Neural cell (in vitro differentiated cells): ENCODE data around the gene KLHDC8A. TPM values are rescaled to one million over a fixed set of nuclear protein-coding genes. Genes with fewer than 3 reads are reported as not detected.
"Not testable (repeated sequence)": the region's sequence is repeated elsewhere in the genome, so short reads cannot be mapped to it uniquely, and the experiment has no call there.

Experiments used
- H2AFZ ChIP-seq: fragments of 200-600, 300-800 bp; sonication (generic), shearing (Covaris generic); 2 replicates; pipeline ENCODE4 v1.6.0; 2014; ENCODE audit warnings: low read depth, mild to moderate bottlenecking, antibody characterized with exemption, low read length, moderate library complexity
- H3F3A ChIP-seq: fragments of 200-600 bp; shearing (Covaris generic); 2 replicates; pipeline ENCODE4 v1.6.1; 2016; ENCODE audit warnings: mild to moderate bottlenecking, moderate library complexity, mixed read lengths, antibody characterized with exemption, low read length; ENCODE audit not compliant: insufficient read depth, poor library complexity, severe bottlenecking
- H3K27ac ChIP-seq: fragments of 200-600, 300-800 bp; sonication (generic), shearing (Covaris generic); 2 replicates; pipeline ENCODE4 v1.5.1; 2014; ENCODE audit warnings: mild to moderate bottlenecking, low read length, moderate library complexity
- H3K27me3 ChIP-seq: fragments of 300-800, 200-600 bp; sonication (generic), shearing (Covaris generic); 2 replicates; pipeline ENCODE4 v1.6.0; 2014; ENCODE audit warnings: mild to moderate bottlenecking, low read depth, low read length, moderate library complexity; ENCODE audit not compliant: insufficient read depth
- H3K36me3 ChIP-seq: fragments of 300-800, 200-600 bp; sonication (generic), shearing (Covaris generic); 2 replicates; pipeline ENCODE4 v1.5.1; 2014; ENCODE audit warnings: mild to moderate bottlenecking, antibody characterized with exemption, low read length, moderate library complexity; ENCODE audit not compliant: insufficient read depth
- H3K4me2 ChIP-seq: fragments of 300-800, 200-600 bp; sonication (generic), shearing (Covaris generic); 2 replicates; pipeline ENCODE4 v1.6.0; 2014; ENCODE audit warnings: mild to moderate bottlenecking, low read length
- H3K4me3 ChIP-seq: fragments of 300-800, 200-600 bp; sonication (generic), shearing (Covaris generic); 2 replicates; pipeline ENCODE4 v1.5.1; 2014; ENCODE audit warnings: mild to moderate bottlenecking, low read length, moderate library complexity
- H3K79me2 ChIP-seq: fragments of 200-600 bp; shearing (Covaris generic); replicated peaks from 2 replicates; pipeline ENCODE4 v1.6.0; 2014; ENCODE audit warnings: mild to moderate bottlenecking, low read length, moderate library complexity; ENCODE audit not compliant: insufficient read depth
- H3K9ac ChIP-seq: fragments of 300-800, 200-600 bp; sonication (generic), shearing (Covaris generic); 2 replicates; pipeline ENCODE4 v1.6.1; 2016; ENCODE audit warnings: mild to moderate bottlenecking, low read length, mixed read lengths
- H3K9me2 ChIP-seq: fragments of 200-600 bp; shearing (Covaris generic); 2 replicates; pipeline ENCODE4 v1.6.1; 2016; ENCODE audit warnings: mild to moderate bottlenecking, low read length, mixed read lengths; ENCODE audit not compliant: insufficient read depth
- H3K9me3 ChIP-seq: fragments of 200-600, 300-800 bp; sonication (generic), shearing (Covaris generic); 2 replicates; pipeline ENCODE4 v1.6.1; 2016; ENCODE audit warnings: mild to moderate bottlenecking, mixed run types, low read length, moderate library complexity, mixed read lengths
- H4K20me1 ChIP-seq: fragments of 200-600 bp; shearing (Covaris generic); 2 replicates; pipeline ENCODE4 v1.6.1; 2016; ENCODE audit warnings: mild to moderate bottlenecking, mixed run types; ENCODE audit not compliant: insufficient read depth
- EP300 ChIP-seq: fragments of 450-650 bp; conservative IDR thresholded peaks from 2 replicates; pipeline ENCODE4 v1.6.1; 2014; ENCODE audit warnings: antibody characterized with exemption, mild to moderate bottlenecking, moderate library complexity; ENCODE audit not compliant: poor library complexity, severe bottlenecking
- EZH2 ChIP-seq: fragments of 200-600, 300-800 bp; shearing (Covaris generic), sonication (generic); IDR thresholded peaks from 2 replicates; pipeline ENCODE4 v1.6.1; 2014; ENCODE audit warnings: antibody characterized with exemption, low read length, borderline replicate concordance, mild to moderate bottlenecking; ENCODE audit not compliant: insufficient read depth, poor library complexity, severe bottlenecking
- MXI1 ChIP-seq: fragments of 450-650 bp; conservative IDR thresholded peaks from 2 replicates; pipeline ENCODE4 v1.6.1; 2014; ENCODE audit warnings: antibody characterized with exemption, mild to moderate bottlenecking; ENCODE audit not compliant: poor library complexity, severe bottlenecking
- POLR2AphosphoS5 ChIP-seq: IDR thresholded peaks from 2 replicates; pipeline ENCODE4 v1.6.1; 2012
- RAD21 ChIP-seq: fragments of 450-650 bp; conservative IDR thresholded peaks from 2 replicates; pipeline ENCODE4 v1.6.1; 2014; ENCODE audit warnings: antibody characterized with exemption, mild to moderate bottlenecking, moderate library complexity
- SMC3 ChIP-seq: fragments of 450-650 bp; conservative IDR thresholded peaks from 2 replicates; pipeline ENCODE4 v1.6.1; 2014; ENCODE audit warnings: antibody characterized with exemption, mild to moderate bottlenecking, moderate library complexity; ENCODE audit not compliant: poor library complexity
- TAF1 ChIP-seq: IDR thresholded peaks from 2 replicates; pipeline ENCODE4 v1.6.1; 2012; ENCODE audit warnings: low read depth
- polyA plus RNA-seq: library from polyadenylated mRNA; depleted of rRNA; stranded (reverse); fragments of >200 nt; gene quantifications from 2 replicates; pipeline ENCODE4 v1.2.3, GENCODE V29; 2014
- TF ChIP-seq, protein P1 (sequence below): IDR thresholded peaks from 2 replicates; pipeline ENCODE4 v1.6.1; 2012; ENCODE audit warnings: borderline replicate concordance
- TF ChIP-seq, protein P2 (sequence below): fragments of 450-650 bp; IDR thresholded peaks from 2 replicates; pipeline ENCODE4 v1.5.1; 2014; ENCODE audit warnings: antibody characterized with exemption, mild to moderate bottlenecking, moderate library complexity; ENCODE audit not compliant: poor library complexity, severe bottlenecking

The KLHDC8A gene
- polyA plus RNA-seq, 1 donor from 2014 or later = 7.7 TPM

DNA sequence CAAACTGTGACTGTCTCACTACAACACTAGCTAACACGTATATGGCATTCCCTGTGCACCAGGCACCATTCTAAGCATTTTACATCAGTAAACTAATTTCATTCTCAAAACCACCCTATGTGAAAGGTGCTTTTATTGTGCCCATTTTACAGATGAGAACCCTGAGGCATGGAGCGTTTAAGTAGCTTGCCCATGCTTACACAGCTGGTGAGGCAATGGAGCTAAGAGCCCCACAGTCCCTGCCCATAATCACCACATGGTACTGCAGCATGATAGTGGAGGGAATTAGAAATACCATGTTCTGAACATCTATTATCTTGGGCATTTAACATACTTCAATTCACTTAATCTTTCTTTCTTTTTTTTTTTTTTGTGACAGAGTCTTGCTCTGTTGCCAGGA, 31.1 kb upstream of the KLHDC8A start:
- Histone ChIP-seq H3K4me2 (no peak overlapping the region), H3K9ac (no peak overlapping the region), H3K4me3 (no peak overlapping the region), H4K20me1 (no peaks in the 10 kb centered on the region), H2AFZ (no peak overlapping the region), H3K9me2 (no peaks in the 10 kb centered on the region), H3F3A (no peaks in the 10 kb centered on the region), H3K27me3 (no peaks in the 10 kb centered on the region), H3K27ac (no peak overlapping the region), H3K36me3 (no peaks in the 10 kb centered on the region), H3K9me3 (no peaks in the 10 kb centered on the region), H3K79me2 (no peaks in the 10 kb centered on the region)
- TF ChIP-seq, protein P1, sequence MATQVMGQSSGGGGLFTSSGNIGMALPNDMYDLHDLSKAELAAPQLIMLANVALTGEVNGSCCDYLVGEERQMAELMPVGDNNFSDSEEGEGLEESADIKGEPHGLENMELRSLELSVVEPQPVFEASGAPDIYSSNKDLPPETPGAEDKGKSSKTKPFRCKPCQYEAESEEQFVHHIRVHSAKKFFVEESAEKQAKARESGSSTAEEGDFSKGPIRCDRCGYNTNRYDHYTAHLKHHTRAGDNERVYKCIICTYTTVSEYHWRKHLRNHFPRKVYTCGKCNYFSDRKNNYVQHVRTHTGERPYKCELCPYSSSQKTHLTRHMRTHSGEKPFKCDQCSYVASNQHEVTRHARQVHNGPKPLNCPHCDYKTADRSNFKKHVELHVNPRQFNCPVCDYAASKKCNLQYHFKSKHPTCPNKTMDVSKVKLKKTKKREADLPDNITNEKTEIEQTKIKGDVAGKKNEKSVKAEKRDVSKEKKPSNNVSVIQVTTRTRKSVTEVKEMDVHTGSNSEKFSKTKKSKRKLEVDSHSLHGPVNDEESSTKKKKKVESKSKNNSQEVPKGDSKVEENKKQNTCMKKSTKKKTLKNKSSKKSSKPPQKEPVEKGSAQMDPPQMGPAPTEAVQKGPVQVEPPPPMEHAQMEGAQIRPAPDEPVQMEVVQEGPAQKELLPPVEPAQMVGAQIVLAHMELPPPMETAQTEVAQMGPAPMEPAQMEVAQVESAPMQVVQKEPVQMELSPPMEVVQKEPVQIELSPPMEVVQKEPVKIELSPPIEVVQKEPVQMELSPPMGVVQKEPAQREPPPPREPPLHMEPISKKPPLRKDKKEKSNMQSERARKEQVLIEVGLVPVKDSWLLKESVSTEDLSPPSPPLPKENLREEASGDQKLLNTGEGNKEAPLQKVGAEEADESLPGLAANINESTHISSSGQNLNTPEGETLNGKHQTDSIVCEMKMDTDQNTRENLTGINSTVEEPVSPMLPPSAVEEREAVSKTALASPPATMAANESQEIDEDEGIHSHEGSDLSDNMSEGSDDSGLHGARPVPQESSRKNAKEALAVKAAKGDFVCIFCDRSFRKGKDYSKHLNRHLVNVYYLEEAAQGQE = no peak
- TF ChIP-seq, protein P2, sequence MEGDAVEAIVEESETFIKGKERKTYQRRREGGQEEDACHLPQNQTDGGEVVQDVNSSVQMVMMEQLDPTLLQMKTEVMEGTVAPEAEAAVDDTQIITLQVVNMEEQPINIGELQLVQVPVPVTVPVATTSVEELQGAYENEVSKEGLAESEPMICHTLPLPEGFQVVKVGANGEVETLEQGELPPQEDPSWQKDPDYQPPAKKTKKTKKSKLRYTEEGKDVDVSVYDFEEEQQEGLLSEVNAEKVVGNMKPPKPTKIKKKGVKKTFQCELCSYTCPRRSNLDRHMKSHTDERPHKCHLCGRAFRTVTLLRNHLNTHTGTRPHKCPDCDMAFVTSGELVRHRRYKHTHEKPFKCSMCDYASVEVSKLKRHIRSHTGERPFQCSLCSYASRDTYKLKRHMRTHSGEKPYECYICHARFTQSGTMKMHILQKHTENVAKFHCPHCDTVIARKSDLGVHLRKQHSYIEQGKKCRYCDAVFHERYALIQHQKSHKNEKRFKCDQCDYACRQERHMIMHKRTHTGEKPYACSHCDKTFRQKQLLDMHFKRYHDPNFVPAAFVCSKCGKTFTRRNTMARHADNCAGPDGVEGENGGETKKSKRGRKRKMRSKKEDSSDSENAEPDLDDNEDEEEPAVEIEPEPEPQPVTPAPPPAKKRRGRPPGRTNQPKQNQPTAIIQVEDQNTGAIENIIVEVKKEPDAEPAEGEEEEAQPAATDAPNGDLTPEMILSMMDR = no peak

DNA sequence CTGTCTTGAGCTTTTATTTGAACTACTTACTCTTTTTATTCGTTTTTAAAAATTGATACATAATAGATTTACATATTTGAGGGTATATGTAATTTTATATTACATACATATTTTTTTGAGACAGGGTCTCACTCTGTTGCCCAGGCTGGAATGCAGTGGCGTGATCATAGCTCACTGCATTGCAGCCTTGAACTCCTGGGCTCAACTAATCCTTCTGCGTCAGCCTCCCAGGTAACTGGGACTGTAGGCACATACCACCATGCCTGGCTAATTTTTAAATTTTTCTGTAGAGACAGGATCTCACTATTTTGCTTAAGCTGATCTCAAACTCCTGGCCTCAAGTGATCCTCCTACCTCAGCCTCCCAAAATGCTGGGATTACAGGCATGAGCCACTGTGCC, 26.3 kb upstream of the KLHDC8A start:
- not testable (repeated sequence) for H3K27me3 ChIP-seq, H3F3A ChIP-seq, H3K9ac ChIP-seq, H4K20me1 ChIP-seq, H3K27ac ChIP-seq, H3K79me2 ChIP-seq, H2AFZ ChIP-seq, H3K4me3 ChIP-seq, H3K9me3 ChIP-seq, H3K36me3 ChIP-seq, H3K4me2 ChIP-seq, H3K9me2 ChIP-seq

DNA sequence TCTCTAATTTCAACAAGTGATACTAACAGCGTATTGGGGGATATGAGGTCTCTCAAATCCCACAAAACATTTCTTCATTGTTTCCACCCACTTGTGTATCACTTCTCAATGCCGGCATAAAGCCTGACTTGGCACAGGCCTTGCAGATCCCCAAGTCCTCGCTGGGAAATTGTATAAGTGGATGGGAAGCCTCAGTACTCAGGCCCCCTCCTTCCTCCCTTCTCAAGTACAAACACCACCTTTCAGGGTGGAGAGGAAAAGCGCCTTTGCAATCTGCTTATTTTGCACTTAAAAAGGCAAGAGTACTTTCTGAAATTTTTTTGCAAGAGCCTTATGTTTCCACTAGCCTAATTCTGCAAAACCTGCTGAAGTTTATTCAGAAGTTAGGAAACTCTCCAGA, 25.8 kb upstream of the KLHDC8A start:
- no peak overlapping the region for H3K4me2 ChIP-seq
- H4K20me1 ChIP-seq = no peaks in the 10 kb centered on the region
- TF ChIP-seq, protein P2 = no peak
- TF ChIP-seq EZH2 (no peak), EP300 (no peak), RAD21 (no peak), POLR2AphosphoS5 (no peak), SMC3 (no peak), TAF1 (no peak), MXI1 (no peak)
- TF ChIP-seq, protein P1 = no peak
- no peaks in the 10 kb centered on the region for H3K79me2 ChIP-seq
- H3K9me3 ChIP-seq = no peaks in the 10 kb centered on the region
- H3K27me3 ChIP-seq = no peaks in the 10 kb centered on the region
- H3K36me3 ChIP-seq = no peaks in the 10 kb centered on the region
- no peak overlapping the region for H3K4me3 ChIP-seq
- H3K27ac ChIP-seq = no peak overlapping the region
- no peaks in the 10 kb centered on the region for H3K9me2 ChIP-seq
- no peaks in the 10 kb centered on the region for H3F3A ChIP-seq
- no peak overlapping the region for H2AFZ ChIP-seq
- no peak overlapping the region for H3K9ac ChIP-seq
